PC-9 (cell line): ENCODE measurements around the gene MELTF. TPM values are rescaled to one million over a fixed set of nuclear protein-coding genes. Genes with fewer than 3 reads are reported as not detected.

Experiments
- BruUV-seq: library from RNA; stranded (reverse); fragments of 400-500 nt; replicated peaks from 2 replicates; lab custom pipeline; 2021; lab: Mats Ljungman, UMichigan
- CTCF ChIA-PET: fragments of 300-600 bp; sonication (Branson Sonifier 250); formaldehyde crosslinking; loops from one replicate; lab custom pipeline; 2022; ENCODE audit warnings: antibody characterized with exemption; lab: Charles Lee
- POLR2A ChIA-PET: fragments of 300-600 bp; sonication (Branson Sonifier 250); formaldehyde crosslinking; loops from one replicate; lab custom pipeline; 2022; ENCODE audit warnings: antibody characterized with exemption; ENCODE audit not compliant: unreplicated experiment; lab: Charles Lee
- DNase-seq, 2 experiments: peaks; one replicate each; pipeline versions ENCODE4 v3.0.0 to v3.0.0-alpha.2; 2015 to 2022; ENCODE audit warnings: mixed read lengths in 1 of 2
- H2AFZ ChIP-seq: fragments of 200-600 bp; sonication (generic); 2 replicates; pipeline ENCODE4 v1.8.1; 2017; ENCODE audit warnings: antibody characterized with exemption
- H3F3A ChIP-seq: fragments of 200-600 bp; sonication (generic); 2 replicates; pipeline ENCODE4 v1.8.1; 2017; ENCODE audit warnings: antibody characterized with exemption, mild to moderate bottlenecking, low read depth; ENCODE audit not compliant: insufficient read depth
- H3K27ac ChIP-seq: fragments of 200-600 bp; sonication (generic); 2 replicates; pipeline ENCODE4 v1.6.1; 2016; ENCODE audit warnings: mixed run types
- H3K27me3 ChIP-seq: fragments of 200-600 bp; sonication (generic); 2 replicates; pipeline ENCODE4 v1.6.1; 2016; ENCODE audit warnings: low read depth, mixed run types; ENCODE audit not compliant: insufficient read depth
- H3K36me3 ChIP-seq: fragments of 200-600 bp; sonication (generic); 2 replicates; pipeline ENCODE4 v1.6.1; 2016; ENCODE audit warnings: low read depth, mixed run types
- H3K4me1 ChIP-seq: fragments of 200-600 bp; sonication (generic); replicated peaks from 2 replicates; pipeline ENCODE4 v1.6.1; 2016; ENCODE audit warnings: mixed run types; ENCODE audit not compliant: insufficient read depth
- H3K4me2 ChIP-seq: fragments of 200-600 bp; sonication (generic); 2 replicates; pipeline ENCODE4 v1.6.1; 2017; ENCODE audit warnings: mixed run types
- H3K4me3 ChIP-seq: fragments of 200-600 bp; sonication (generic); 2 replicates; pipeline ENCODE4 v1.6.1; 2016; ENCODE audit warnings: mixed run types
- H3K79me2 ChIP-seq: fragments of 200-600 bp; sonication (generic); 2 replicates; pipeline ENCODE4 v1.6.1; 2017; ENCODE audit warnings: low read depth, mixed run types
- H3K9me2 ChIP-seq: fragments of 200-600 bp; sonication (generic); 2 replicates; pipeline ENCODE4 v1.8.1; 2017; ENCODE audit warnings: mild to moderate bottlenecking; ENCODE audit not compliant: insufficient read depth
- H3K9me3 ChIP-seq: fragments of 200-600 bp; sonication (generic); 2 replicates; pipeline ENCODE4 v1.8.1; 2016; ENCODE audit warnings: low read depth; ENCODE audit not compliant: insufficient read depth
- H4K20me1 ChIP-seq: fragments of 200-600 bp; sonication (generic); 2 replicates; pipeline ENCODE4 v1.8.1; 2017; ENCODE audit not compliant: insufficient read depth
- EZH2 ChIP-seq: fragments of 200-600 bp; sonication (generic); IDR thresholded peaks from 2 replicates; pipeline ENCODE4 v1.8.0; 2017; ENCODE audit warnings: antibody characterized with exemption, low read depth
- intact Hi-C: fragments of 100-400 bp; cut with micrococcal nuclease; formaldehyde crosslinking; loops from one replicate; pipeline ENCODE4 v1.10.0; 2022; ENCODE audit not compliant: unreplicated experiment
- total RNA-seq: library from RNA; stranded (reverse); gene quantifications from 2 replicates; pipeline ENCODE4 v1.2.3, GENCODE V29; 2021
- TF ChIP-seq, protein P1 (sequence below): fragments of 200-600 bp; sonication (generic); conservative IDR thresholded peaks from 2 replicates; pipeline ENCODE4 v1.6.1; 2017; ENCODE audit warnings: mixed run types, antibody characterized with exemption, mild to moderate bottlenecking, moderate library complexity

The MELTF gene
- total RNA-seq, 1 experiment from 2014 or later, result 154 TPM

DNA sequence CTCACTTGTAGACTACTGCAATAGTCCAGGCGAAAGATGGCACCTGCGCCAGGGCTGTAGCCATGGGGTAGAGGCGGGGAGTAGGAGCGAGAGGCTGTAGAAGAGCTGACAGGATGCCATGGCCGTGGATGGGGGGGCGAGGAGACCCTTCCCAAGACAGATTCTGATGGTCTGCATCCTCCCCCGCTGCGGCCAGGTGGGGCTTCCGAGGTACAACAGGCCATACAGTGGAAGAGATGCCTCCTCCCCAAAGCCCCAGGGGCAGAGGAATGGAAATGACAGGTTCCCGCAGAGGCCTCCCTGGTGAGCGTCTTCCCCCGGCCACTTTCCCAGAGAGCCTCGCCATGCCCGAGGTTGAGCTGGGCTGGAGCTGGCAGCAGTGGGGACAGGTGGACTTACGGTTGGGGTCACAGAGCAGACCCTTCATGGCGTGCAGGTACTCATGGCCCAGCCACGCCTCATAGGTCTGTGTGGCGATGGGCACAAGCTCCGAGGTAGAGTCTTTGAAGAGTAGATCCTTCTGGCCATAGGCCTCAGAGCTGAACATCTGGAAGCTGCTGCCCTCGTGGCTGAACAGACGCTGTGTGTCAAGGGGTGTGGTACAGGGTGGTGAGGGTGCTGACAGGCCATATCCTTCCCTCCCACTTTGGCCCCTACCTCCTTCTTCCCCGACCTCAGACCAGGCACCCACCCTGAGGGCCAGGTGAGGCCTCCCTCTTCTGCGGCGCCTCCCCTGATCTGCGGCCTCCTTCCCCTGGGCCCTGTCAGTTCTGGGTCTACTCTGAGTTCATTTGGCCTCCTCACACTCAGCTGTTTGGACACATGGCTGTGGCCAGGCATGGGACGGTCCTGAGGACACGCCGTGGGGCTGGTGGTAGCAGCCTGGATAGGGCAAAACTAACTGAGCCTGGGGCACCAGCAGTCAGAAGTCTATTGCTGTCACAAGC is 13.6 kb downstream of the MELTF start:
- H3K9me3 ChIP-seq, result no peaks in the 10 kb centered on the region
- H3K79me2 ChIP-seq, result no peaks in the 10 kb centered on the region
- no peaks in the 10 kb centered on the region for H3K27me3 ChIP-seq
- no peaks in the 10 kb centered on the region for H3K36me3 ChIP-seq
- no peak for DNase-seq
- H4K20me1 ChIP-seq, result no peaks in the 10 kb centered on the region
- no peak overlapping the region for H3K4me3 ChIP-seq
- no peak for TF ChIP-seq EZH2
- TF ChIP-seq, protein P1, sequence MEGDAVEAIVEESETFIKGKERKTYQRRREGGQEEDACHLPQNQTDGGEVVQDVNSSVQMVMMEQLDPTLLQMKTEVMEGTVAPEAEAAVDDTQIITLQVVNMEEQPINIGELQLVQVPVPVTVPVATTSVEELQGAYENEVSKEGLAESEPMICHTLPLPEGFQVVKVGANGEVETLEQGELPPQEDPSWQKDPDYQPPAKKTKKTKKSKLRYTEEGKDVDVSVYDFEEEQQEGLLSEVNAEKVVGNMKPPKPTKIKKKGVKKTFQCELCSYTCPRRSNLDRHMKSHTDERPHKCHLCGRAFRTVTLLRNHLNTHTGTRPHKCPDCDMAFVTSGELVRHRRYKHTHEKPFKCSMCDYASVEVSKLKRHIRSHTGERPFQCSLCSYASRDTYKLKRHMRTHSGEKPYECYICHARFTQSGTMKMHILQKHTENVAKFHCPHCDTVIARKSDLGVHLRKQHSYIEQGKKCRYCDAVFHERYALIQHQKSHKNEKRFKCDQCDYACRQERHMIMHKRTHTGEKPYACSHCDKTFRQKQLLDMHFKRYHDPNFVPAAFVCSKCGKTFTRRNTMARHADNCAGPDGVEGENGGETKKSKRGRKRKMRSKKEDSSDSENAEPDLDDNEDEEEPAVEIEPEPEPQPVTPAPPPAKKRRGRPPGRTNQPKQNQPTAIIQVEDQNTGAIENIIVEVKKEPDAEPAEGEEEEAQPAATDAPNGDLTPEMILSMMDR, result no peak
- ChIA-PET POLR2A (no interaction called here), CTCF (no interaction called here)
- intact Hi-C loops, result no loop called here
- no peak overlapping the region for H2AFZ ChIP-seq
- no peaks in the 10 kb centered on the region for H3K4me1 ChIP-seq
- no TSS peak for BruUV-seq
- no peak overlapping the region for H3K4me2 ChIP-seq
- no peak overlapping the region for H3K27ac ChIP-seq
- no peaks in the 10 kb centered on the region for H3K9me2 ChIP-seq
- H3F3A ChIP-seq, result no peaks in the 10 kb centered on the region; the same call in none of the 2 replicates

DNA sequence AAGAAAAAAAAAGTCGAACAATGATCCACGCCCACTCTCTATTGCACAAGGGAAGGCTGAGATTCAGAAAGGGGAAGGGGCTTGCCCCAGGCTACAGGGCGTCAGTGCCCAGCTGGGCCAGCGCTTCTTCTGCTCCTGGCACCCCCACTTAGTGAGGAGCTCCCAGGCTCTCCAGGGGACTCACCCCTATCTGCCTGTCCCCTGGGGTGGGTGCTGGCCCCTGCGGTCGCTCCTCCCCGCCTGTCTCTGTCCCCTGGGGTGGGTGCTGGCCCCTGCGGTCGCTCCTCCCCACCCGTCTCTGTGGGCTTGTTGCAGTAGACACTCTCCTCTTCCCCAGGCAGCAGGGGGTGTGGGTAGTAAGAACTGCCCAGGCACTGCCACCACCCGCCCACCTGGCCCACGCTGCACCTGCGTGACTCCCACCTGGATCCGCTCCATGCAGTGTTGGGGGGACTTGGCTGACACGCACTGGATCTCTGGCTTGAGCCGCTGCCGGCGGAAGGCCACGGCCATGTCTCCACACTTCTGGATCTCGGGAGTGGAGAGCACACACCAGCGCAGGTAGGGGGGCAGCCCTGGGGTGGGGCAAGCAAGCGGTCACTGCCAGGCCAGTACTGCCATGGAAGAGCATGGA is 14.6 kb downstream of the MELTF start:
- no peaks in the 10 kb centered on the region for H3K36me3 ChIP-seq
- no peak overlapping the region for H3K4me3 ChIP-seq
- H4K20me1 ChIP-seq, result no peaks in the 10 kb centered on the region
- H3K27me3 ChIP-seq, result no peaks in the 10 kb centered on the region
- H3K9me2 ChIP-seq, result no peaks in the 10 kb centered on the region
- no peak overlapping the region for H3K4me2 ChIP-seq
- H3K4me1 ChIP-seq, result no peaks in the 10 kb centered on the region
- H3K9me3 ChIP-seq, result no peaks in the 10 kb centered on the region
- H2AFZ ChIP-seq, result no peak overlapping the region
- DNase-seq, result no peak
- POLR2A ChIA-PET, result interaction anchor here (0.5 kb wide), 1 partner anchor 953 kb away, joined by 3 read pairs; no protein-coding TSS in a partner anchor
- H3K79me2 ChIP-seq, result no peaks in the 10 kb centered on the region
- intact Hi-C loops, result no loop called here
- no peaks in the 10 kb centered on the region; the same call in none of the 2 replicates for H3F3A ChIP-seq
- CTCF ChIA-PET, result no interaction called here
- H3K27ac ChIP-seq, result no peak overlapping the region
- TF ChIP-seq, protein P1, result no peak
- TF ChIP-seq EZH2, result no peak
- BruUV-seq, result no TSS peak

DNA sequence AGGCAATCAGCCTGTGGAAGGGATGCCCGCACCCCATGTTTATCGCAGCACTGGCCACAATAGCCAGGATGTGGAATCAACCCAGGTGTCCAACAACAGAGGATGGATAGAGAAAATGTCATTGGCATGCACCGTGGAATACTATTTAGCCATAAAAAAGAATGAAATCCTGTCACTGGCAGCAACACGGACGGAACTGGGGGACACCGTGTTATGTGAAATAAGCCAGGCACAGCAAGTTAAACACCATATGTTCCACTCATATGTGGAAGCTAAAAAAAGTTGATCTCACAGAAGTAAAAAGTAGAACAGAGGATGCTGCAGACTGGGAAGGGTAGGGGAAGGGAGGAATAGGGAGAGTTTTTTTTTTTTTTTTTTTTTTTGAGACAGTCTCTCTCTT is 15.6 kb downstream of the MELTF start:
- no peaks in the 10 kb centered on the region for H3K27me3 ChIP-seq
- no peaks in the 10 kb centered on the region for H3K4me1 ChIP-seq
- BruUV-seq, result no TSS peak
- H3F3A ChIP-seq, result no peaks in the 10 kb centered on the region; the same call in none of the 2 replicates
- H3K4me3 ChIP-seq, result no peak overlapping the region
- no peak for DNase-seq
- H3K36me3 ChIP-seq, result no peaks in the 10 kb centered on the region
- no peak overlapping the region for H3K27ac ChIP-seq
- intact Hi-C loops, result no loop called here
- no peak for TF ChIP-seq EZH2
- TF ChIP-seq, protein P1, result no peak
- H2AFZ ChIP-seq, result no peak overlapping the region
- no peaks in the 10 kb centered on the region for H3K9me2 ChIP-seq
- CTCF ChIA-PET, result no interaction called here
- no peak overlapping the region for H3K4me2 ChIP-seq
- no peaks in the 10 kb centered on the region for H4K20me1 ChIP-seq
- no peaks in the 10 kb centered on the region for H3K9me3 ChIP-seq
- POLR2A ChIA-PET, result no interaction called here
- no peaks in the 10 kb centered on the region for H3K79me2 ChIP-seq
